NCI-H345 treated with DMSO at 0.1 percent for 48 hours (cell line): ENCODE results near the gene NINL.
A peak's percentile ranks its signal among the peaks of the same experiment; 100 is the strongest.
"Not testable (repeated sequence)": the region's sequence is repeated elsewhere in the genome, so short reads cannot be mapped to it uniquely, and the experiment has no call there.

Experiments
- DNase-seq: peaks from one replicate; lab custom pipeline; 2025; ENCODE audit not compliant: unreplicated experiment; lab: John Stamatoyannopoulos, UW

Gene NINL

GRCh38 chr20:25503936-25504335 is 81.4 kb downstream of the NINL start:
- no peak for DNase-seq

GRCh38 chr20:25503051-25503639 is 82.2 kb downstream of the NINL start:
- not testable (repeated sequence) for DNase-seq

DNA sequence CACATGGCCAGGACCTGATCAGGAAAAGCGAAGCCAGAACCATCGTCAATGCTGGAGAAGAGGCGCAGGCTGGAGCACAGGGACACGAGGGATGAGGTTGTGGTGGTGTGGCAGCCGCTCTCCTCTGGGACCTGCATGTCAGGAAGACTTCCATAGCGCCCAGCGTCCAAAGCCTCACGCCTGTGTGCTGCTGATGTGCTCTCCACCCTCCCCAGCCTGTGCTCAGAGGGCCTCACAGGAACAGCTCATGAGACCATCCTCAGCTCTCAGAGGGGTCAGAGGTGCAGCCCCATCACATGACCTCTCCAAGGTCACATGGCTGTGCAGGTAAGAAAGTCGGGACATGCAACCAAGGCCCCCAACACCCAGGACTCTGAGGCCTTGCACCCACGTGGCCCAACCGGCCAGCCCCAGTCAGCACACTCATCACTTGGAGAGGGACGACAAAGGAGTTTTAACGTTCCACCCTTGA is 84.4 kb downstream of the NINL start:
- DNase-seq = no peak

- DNase-seq = no peak
These were observed 85.4 kb downstream of the NINL start for GRCh38 chr20:25499855-25500434.

- DNase-seq = no peak
These were observed 86.3 kb downstream of the NINL start for GRCh38 chr20:25499031-25499430.

DNA sequence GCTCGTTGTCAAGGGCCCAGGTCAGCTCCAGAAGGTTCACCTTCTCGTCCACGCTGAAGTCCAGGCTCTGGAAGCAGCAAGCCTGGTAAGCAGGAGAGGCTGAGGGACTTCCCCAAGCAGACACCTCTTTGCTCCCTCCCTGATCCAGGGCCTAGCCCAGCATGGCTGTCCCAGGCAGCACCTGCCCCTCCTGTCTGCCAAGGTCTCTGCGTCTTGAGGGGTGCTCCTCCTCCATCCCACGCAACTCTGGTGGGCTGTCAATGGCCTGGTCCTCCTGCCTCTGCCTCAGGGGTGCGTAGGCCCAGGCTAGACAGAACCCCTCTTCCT is 87.1 kb downstream of the NINL start:
- DNase-seq = no peak

DNA sequence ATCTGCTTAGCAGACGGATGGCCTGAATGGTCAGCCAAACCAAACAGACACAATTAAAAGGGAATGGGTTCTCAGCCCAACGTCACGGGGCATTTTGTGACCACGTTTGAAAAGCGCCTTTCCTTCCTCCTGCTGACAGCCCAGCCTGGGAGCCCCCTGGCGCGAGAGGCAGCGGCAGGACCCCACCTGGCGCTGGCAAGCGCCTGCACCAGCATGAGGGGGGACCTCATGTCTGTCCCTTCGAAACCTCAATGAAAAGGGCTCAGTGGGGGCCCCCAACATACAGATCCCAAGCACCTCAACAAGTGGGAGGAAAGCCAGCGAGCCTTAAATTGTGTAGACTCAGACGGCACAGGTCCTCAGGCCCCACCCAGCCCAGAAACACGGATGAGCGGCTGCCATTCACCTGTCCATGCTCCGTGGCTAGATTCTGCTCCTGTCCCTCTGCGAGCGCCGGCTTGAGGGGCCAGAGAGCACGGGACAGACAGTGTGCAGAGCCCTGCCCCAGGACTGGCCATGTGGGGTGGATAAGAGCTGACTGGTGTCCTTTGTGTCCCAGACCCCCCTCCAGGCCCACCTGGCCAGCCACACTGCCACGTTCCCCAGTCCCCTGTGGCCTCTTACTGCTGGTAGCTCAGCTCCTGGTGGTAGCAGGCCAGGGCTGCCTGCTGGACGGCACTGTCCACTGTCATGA is 87.6 kb downstream of the NINL start:
- no peak for DNase-seq

DNA sequence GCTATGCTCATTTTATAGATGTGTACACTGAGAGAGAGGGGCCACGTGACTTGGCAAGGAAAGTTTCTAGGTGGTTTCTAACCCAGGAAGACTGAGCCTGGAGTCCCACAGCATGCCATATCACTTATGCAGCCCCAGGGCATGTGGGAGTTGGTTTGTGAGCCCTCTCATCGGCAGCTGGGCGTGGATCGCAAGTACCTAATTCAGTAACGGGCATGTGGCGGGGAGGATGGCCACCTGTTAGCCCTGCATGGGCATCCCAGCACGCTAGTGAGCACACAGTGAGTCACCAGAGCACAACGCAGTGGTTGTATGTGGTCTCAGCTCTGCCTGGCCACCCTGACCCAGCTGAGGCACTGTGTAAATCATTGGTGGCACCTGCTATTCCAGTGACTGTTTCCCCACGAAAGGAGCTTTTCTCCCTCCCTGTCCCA is 88.3 kb downstream of the NINL start:
- DNase-seq = no peak

- no peak for DNase-seq
These were observed 89.0 kb downstream of the NINL start for GRCh38 chr20:25496165-25496967.

DNA sequence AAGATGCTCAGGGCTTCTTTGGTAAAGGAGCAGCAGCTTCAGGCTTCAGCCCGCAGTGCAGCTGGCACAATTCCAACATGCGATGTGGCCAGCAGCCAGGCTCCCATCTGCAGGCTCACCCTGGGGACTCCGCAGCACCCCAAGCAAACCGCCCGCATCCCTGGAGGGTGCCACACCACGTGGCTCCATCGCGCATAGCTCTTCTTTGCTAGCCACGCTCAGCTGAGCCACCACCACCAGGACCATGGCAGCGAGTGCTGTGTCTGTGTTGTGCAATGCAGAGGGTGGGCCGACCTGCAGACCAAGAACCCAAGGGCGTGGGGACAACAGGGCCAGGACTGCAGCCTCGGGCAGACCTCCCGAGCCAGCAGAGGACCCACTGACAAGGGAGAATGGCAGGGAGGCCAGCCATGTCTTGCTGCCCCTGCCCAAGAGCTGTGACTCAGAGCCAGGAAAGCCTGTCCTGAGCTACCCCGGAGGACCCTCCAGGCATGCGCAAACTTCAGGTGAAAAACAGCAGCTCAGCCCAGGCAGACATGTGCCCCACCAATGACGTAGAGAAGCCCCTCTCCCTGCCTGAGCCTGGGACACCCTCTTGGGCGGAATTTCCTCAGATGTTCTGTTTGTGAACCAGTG is 90.0 kb downstream of the NINL start:
- DNase-seq = peak; percentile 40

GRCh38 chr20:25494506-25495188 is 90.7 kb downstream of the NINL start:
- DNase-seq = no peak

- no peak for DNase-seq
These were observed 91.4 kb downstream of the NINL start for GRCh38 chr20:25493748-25494505.

GRCh38 chr20:25493137-25493536 is 92.2 kb downstream of the NINL start:
- DNase-seq = no peak

DNA sequence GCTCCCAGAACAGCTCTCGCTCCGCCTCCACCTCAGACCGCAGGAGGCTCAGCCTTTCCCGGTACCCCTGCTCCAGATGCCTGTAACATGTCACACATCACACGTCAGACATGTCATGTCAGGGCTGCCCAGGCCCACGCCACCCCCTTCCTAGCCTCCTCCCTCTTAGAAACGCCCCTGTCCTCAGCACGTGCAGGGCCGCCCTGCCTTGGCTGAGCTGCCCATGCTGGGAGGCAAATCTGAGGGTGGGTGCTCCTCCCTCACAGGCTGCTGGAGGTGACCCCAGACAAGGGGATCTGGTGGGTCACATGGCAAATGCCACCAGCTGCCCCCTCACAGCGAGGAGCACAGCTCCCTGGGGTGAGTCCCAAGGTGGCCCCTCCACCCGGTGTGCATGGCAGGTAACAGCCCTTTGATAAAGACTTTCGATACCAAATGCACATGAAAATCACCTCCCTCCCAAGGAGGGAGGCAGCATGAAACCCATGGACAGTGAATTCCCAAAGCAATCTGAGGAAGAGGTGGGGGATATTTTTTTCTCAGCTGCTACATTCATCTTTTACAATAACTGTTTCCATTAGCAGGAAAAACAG is 93.8 kb downstream of the NINL start:
- DNase-seq = no peak

- DNase-seq = no peak
These were observed 94.5 kb downstream of the NINL start for GRCh38 chr20:25490656-25491445.

DNA sequence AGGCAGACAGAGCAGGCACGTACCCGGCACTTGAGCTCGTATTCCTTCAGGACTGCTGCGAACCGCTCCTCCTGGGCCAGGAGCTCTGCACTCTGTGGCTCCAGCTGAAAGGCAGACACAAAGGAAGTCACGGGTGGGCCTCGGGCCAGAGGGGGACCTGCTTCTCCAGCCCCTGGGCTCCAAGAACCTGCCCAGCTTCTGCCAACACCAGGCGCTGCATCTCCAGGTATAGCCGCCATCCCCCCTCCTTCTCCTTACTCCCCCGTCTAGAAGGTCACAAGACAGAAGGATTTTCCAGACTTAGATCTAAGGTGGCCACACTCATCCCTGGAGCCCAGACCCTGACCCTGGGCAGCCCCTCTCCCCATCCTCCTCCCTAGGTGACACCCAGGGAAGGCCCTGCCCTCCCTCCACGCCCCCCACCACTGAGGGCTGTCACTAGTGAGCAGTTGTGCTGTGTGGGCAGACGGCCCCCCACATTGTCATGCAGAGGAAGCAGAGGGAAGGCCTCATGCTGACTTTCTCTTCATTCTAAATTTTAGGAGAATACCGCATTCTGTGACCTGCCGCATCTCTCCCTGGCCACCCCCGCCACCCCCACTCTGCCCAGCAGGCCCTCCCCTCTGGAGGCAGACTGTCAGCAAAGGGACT is 96.0 kb downstream of the NINL start:
- no peak for DNase-seq

- DNase-seq = no peak
These were observed 97.4 kb downstream of the NINL start for GRCh38 chr20:25487975-25488374.

- no peak for DNase-seq
These were observed 98.0 kb downstream of the NINL start for GRCh38 chr20:25487306-25487705.
